COLO668 (cell line): Measurements from ENCODE around the gene MED13L.
"Not testable (repeated sequence)": the region's sequence is repeated elsewhere in the genome, so short reads cannot be mapped to it uniquely, and the experiment has no call there.

Source experiments
- DNase-seq: peaks from one replicate; lab custom pipeline; 2025; ENCODE audit not compliant: unreplicated experiment; lab: John Stamatoyannopoulos, UW

Gene MED13L

DNA sequence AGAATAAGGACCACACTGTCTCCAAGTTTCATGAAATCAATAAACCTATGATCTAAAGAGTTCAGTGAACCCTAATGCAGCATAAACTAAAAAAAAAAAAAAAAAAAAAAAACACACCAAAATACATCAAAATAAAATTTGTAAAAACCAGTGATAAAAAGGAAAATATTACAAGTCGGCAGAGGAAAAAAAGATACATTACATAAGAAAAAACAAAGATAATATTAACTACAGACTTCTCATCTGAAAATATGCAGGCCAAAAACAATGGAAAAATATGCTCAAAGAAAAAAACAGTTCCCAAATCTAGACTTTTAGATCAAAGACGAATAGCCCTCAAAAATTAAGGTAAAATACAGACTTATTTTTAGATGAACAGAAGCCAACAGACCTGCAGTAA is 27.6 kb downstream of the MED13L start:
- no peak for DNase-seq

DNA sequence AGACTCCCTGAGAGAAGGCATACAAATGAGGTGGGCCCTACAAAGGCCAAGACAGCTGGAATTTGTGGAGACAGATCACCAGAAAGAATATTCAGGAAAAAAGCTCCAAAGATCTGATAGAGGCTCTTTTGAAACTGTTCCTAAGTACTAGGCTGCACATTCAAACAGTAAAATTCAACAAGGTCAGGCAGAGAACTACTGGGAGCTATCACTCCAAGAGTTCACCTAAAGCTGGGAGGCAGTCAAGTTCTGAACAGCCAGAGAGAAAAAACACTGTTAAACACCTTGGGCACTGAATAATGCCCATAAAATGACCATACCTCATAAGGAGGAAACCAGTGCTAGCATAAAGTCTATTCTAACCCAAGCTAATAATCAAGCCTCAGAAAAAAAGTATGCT is 28.6 kb downstream of the MED13L start:
- no peak for DNase-seq

DNA sequence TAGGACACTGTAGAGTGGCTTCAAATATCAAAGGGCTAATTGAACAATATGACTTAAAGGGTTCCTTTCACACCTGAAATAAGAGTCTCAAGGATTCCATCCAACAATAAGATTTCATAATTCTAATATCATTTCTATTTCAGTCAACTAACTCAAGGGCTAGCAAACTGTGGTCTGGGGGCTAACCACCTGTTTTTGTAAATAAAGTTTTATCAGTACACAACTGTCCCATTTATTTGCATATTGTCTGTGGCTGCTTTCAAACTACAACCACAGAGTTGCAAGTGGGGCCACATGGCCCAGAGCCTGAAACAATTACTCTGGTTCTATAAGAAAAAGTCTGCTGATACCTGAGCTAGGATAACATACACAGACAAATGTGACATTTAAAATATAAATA is 29.1 kb downstream of the MED13L start:
- no peak for DNase-seq

DNA sequence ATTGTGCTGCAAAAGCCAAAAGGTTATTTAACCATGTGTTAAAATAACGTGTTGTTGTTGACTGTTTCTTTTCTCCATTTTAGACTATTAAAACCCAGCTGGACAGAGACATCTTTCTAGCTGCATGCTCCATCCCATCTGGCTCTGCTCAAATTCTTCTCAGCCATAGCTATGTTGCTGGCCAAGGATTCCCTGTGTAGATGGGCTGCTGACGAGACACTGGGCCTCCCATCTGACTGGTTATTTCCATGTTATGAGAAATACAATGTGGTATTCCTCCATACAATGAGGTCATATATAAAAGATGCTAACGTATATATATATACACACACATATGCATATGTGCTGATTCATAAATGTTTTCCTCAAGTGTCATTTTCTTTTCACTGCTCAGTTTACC is 30.1 kb downstream of the MED13L start:
- DNase-seq: no peak

DNA sequence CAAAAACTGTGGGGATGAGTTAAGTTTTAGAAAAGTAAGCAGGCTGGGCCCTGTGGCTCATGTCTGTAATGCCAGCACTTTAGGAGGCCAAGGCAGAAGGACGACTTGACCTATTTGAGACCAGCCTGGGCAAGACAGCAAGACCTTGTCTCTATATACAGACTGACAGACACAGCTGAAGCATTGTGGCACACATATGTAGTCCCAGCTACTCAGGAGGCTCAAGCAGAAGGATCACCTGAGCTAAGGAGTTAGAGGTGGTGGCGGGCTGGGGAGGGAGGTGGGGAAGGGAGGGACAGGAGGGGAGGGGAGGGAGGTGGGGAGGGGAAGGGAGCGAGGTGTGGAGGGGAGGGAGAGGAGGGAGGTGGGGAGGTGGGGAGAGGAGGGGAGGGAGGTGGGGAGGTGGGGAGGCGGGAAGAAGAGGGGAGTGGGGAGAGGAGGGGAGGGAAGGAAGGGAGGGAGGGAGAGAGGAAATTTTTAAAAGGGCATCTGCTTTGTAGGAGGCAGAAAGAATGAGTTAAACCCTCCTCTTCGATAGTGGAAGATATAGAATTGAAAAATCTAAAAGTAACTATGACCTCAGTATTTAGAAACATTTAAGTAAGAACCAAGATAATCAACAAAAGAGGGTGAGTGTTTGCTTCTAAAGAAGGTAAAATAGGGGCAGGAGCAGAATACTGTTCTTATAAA is 30.9 kb downstream of the MED13L start:
- DNase-seq: no peak

DNA sequence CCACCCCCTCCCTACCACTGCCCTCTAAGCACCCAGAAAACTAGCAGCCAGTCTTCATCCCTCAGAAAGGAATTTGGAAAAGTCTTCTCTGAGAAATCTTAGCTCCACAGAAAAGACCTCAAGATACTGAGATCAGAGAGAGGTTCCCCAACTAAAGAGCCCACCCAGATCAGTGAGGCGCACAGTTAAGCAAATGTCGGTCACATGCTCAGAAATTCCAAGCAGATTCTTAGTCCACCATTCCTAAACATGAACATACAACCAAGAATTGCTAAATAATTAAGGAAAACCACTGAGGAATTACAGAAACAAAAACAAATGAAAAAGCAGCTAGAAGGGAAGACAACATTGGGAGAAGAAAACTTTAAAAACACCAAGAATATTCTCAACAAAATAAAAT is 32.3 kb downstream of the MED13L start:
- DNase-seq: no peak

DNA sequence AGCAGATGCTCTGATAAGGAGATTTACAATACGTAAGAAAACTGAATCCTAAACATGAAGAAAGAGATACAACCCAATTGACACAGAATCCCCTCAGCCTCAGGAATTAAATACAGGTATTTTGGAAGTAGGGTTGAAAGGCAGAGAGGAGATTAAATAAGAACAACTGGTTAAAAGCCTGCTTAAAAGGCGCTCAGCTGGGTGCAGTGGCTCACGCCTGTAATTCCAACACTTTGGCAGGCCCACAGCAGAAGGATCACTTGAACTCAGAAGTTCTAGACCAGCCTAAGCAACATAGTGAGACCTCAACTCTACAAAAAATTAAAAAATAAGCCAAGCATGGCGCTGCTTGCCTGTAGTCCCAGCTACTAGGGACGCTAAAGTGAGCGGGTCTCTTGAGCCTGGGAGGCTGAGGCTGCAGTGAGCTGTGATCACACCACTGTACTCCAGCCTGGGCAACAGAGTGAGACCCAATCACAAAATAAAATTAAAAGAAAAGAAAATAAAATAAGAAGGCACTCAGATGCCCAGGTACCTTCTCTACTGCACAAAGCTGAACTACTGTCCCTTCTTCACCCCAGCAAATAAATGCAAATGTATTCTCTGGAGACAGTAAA is 32.9 kb downstream of the MED13L start:
- no peak for DNase-seq

DNA sequence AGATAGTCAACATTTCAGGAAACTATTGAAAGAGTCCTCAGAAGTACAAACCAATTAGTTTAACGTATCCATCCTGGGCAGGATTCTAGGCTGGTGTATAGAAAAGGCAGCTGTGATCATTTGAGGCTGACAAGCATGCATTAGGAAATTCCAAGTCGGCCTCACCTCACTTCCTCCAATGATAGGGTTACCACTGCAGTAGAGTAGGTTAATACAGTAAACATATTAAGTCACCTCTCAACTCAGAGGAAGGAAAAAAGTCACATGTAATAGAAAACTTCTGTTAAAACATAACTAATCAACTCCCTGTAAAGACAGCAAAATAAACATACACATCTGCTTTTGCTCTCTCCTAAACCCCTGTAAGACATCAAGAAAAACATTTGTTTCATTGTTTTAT is 33.5 kb downstream of the MED13L start:
- DNase-seq: no peak

DNA sequence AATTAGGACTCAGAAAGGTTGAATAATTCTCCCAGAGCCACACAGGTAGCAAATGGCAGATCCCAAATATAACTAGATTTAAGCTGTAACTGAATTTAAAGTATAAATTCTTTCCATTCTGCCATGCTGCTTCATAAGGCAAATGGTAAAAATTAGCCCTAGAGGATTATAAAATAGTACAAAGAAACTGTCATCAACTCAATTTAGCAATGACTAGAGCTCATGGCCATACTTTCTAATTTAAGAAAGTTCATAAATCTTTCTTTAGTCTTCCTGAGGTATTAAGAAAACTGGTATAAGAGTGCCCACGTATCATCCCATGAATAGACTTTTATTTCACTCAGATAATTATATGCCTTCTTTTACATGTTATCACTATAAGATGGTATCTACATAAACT is 34.8 kb downstream of the MED13L start:
- no peak for DNase-seq

DNA sequence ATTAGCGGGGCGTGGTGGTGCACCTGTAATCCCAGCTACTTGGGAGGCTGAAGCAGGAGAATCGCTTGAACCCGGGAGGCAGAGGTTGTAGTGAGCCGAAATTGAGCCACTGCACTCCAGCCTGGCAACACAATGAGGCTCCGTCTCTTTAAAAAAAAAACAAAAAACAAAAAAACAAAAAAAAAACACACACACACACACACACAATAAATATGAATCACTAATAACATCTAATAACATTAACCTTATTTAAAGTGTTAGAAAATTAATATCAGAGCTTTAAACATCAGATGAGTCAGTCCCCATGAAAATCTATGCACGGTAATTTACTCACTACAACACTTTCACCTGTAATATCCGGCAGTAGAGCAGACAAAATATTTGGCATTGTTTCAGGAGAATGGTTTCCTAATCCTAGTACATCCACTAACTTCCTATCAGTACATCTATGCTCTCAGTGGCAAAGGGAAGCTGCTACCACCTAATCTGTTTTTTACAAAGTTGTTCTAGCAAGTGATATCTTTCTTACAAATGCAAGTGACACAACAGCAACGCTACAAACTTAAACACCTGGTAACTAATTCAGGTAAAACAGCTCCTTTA is 36.2 kb downstream of the MED13L start:
- DNase-seq: no peak

DNA sequence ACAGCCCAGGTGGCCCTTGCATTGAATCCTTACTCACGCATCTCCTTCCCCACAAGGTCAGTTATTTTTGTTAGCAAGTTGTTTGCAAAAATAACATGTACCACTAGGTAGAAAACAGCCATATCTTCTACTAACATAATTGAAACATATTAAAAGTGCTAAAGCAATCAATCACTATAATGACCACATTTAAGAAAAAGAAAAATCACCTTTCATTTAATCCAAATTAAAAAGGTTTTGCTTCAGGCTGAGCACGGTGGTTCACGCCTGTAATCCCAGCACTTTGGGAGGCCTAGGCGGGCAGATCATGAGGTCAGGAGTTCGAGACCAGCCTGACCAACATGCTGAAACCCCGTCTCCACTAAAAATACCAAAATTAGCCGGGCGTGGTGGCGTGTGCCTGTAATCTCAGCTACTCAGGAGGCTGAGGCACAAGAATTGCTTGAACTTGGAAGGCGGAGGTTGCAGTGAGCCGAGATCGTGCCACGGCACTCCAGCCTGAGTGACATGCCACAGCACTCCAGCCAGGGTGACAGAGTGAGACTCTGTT is 38.8 kb downstream of the MED13L start:
- not testable (repeated sequence) for DNase-seq

DNA sequence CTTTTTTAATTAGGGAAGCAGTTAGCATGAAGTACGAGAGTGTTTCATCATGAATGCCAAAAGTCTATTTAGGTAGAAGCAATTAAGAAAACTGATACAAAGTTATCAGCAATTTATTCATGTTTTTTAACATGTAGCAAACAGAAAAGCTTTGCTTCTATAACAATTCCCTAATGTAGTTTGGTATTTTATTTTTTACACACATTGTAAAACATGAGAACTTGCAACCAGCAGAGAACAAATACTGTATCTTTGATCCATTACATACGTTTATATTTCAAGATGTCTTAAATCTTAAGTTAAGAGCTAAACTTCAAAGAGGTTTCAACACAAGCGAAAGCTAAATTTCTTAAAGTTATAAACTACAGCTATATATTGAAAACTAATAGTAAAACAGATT is 39.3 kb downstream of the MED13L start:
- DNase-seq: no peak

DNA sequence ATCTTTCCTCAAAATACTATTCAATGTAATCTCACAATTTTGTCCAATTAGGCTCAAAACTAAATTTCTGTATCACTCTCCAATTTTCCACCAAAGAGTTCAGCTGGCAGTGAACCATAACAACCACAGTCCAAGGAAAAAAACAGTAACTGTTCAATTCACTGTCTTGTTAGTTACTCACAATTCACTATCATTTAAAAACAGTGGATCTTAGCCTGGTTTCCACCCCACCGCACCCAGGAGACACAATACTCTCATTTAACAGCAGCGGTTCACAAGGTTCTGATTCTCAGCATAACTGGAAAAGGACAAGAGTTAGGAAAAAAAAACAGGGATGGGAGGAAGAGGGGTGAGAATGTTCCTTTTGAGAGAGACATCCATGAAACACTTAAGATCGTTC is 40.5 kb downstream of the MED13L start:
- no peak for DNase-seq

DNA sequence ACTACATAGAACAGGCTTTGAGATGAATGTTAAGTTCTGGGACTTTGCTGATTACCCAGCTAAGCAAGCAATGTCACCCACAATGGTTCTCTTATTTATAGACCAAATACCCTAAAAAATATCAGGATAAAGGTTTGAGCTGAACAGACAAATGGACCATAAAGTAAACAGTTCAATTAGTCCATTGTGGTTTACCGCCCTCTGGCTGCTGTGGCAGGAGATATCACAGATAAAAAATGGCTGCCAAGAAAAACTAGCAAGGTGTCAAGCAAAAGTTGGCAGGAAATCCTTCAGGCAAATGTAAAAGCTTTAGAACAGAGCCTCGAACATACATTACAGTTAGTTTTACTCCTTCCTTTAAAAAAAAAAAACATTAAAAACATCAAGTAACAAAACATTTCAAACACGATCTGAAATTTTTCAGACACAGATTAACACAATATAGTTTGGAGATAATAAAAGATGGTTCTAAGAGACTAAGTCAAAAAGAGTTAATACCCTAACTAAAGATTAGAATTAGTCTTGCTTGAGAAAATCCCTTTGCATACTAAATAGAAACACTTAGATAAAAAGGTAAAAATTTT is 41.3 kb downstream of the MED13L start:
- peak; percentile 31 for DNase-seq

DNA sequence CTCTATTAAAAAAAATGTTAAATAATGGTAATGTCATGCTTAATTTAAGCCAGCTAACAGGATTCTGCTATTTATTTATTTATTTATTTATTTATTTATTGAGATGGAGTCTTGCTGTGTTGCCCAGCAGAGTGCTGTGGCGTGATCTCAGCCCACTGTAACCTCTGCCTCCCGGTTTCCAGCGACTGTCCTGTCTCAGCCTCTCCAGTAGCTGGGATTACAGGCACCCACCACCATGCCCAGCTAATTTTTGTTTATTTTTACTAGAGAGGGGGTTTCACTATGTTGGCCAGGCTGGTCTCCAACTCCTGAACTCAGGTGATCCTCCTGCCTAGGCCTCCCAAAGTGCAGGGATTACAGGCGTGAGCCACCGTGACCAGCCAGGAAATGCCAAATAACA is 43.3 kb downstream of the MED13L start:
- DNase-seq: not testable (repeated sequence)

DNA sequence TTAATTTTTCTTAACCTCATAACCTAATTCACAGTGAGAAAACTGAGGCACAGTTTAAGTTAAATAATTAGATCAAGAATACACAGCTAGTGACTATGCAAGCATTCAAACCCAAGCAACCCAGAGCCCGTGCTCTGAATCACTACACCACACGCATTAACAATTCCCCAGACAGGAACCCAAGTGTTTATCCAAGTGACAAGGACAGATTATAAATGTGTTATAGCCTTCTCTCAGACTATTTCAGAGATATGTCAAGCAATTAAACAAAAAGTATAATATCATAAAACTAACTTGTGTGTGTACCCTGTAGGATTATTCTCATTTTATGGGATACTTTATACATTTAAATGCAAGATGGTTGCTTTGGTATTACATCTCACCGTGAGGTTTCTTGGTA is 43.8 kb downstream of the MED13L start:
- no peak for DNase-seq

DNA sequence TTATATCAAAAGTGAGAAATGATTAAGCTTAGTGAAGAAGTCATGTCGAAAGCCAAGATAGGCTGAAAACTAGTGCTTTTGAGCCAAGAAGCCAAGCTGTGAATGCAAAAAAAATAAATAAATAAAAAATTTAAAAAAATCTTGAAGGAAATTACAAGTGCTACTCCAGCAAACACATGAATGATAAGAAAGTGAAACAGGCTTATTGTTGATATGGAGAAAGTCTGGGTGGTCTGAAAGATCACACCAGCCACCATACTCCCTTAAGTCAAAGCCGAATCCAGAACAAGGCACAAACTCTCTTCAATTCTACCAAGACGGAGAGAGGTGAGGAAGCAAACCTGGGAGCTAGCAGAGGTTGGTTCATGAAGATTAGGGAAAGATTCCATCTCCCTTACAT is 49.7 kb downstream of the MED13L start:
- no peak for DNase-seq

DNA sequence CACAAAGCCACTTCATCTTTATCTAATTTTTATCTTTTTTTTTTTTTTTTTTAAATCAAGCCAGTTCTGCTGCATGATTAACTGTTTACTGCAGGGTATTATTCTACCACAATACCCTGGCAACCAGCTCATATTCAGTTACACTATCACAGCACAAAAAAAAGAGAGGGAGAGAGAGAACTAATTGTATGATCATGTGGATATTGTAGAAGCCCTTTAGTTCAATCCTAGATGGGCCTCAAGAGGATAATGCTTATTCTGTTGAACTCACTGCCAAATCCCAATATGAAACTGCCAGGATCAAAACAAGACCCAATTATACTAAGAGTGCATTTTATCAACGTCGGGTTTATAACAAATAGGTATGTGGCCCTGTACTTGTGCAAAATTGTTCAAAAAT is 51.5 kb downstream of the MED13L start:
- DNase-seq: no peak

DNA sequence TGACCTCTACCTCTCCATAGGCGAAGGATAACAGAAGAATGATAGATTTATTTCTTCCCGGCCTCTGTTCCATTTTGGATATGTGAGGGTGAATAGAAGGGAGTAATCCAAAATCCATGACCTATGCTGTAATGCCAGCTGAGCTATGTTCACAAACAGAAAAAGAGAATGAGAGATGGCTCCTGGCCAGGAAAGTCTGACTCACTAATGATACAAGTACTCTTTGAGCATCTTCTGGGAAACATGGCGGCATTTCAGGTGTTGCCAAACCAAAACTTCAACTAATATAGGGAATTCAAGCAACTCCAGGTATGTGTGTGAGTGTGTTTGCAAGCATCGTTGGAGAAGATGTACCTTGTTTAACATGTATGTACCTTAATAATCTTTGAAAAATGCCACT is 55.1 kb downstream of the MED13L start:
- DNase-seq: peak; percentile 70

DNA sequence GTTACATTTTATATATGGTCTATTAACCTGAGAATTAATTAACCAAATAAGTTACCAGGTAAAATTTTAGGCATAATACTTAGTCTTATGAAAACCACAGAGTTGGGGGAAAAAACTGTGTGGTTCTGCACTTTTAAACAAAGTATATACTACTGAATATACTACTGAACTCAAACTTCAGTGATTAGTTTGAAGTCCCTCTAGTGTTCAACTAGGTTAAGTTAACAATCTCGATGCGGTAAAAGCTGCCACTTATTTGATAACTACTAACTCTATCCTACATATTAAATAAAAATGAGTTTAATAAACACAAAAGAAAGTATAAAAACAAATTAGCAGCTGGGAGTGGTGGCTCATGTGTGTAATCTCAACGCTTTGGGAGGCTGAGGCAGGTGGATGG is 56.7 kb downstream of the MED13L start:
- no peak for DNase-seq

DNA sequence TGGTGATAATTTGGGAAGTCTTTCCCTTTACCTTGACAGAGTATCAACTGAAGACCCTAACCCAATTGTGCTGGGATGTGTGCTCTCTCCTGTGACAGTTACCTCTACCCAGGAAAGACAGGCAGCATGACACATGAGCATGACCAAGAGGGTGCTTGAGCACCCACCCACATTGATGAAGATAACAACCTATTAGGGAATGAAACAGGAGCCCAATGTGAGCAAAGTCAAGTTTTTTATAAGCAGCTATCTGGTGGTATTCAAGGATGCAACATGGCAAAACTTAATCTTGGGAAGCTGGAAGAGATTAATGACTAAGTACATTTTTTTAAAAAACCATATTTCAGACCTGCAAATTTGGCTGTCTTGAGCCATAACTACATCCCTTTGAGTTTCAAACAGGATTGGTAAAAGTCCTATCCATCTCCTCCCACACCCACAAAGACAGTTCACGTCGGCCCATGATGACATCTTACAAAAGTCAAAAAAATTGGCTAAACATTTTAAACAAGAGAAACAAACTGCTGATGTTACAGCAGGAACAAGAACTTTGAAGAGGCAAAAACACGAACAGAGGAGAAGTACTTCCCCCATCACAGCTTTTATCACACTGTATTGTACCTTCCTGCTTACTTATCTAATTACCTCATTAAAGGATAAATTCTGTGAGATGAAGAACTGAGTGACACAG is 60.3 kb downstream of the MED13L start:
- no peak for DNase-seq
